ENCODE data around the gene RNF183. TPM values are rescaled to one million over a fixed set of nuclear protein-coding genes. Genes with fewer than 3 reads are reported as not detected.

RNF183 gene
- polyA plus RNA-seq, 4 donors = 0.54 to 1.7 (median 0.62) TPM; not detected in 1

DNA sequence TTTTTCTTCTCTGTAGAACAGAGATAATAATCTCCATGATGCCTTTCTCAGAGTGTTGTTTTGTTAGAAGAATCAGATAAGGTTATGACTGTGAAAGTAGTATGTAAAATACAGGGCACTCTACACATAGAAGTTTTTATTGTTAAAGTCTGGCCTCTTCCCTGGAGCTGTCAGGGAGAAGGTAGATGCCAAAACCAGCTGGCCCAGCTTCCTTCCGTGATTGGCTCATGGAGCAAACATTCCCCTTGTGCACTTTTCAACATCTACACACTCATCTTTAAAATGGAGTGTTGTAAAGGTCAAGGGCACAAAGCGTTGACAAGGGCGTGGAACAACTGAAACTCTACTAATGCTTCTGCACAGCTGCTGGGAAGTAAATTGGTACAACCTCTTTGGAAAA lies 7.4 kb upstream of the RNF183 start:
- no peaks in the 10 kb centered on the region for H3K4me1 ChIP-seq (ENCODE audit: control insufficient read depth in 3 of 3, insufficient read depth in 2 of 3, low read depth in 1 of 3, low read length in 2 of 3)
- H3K9me3 ChIP-seq (ENCODE audit: control insufficient read depth in 2 of 2, insufficient read depth in 1 of 2, low read depth in 1 of 2, low read length in 1 of 2) = no peaks in the 10 kb centered on the region
- no peaks in the 10 kb centered on the region for H3K27me3 ChIP-seq (ENCODE audit: control insufficient read depth in 3 of 3, insufficient read depth in 3 of 3, low read length in 3 of 3)
- no peaks in the 10 kb centered on the region for H3K36me3 ChIP-seq (ENCODE audit: control insufficient read depth in 3 of 3, insufficient read depth in 2 of 3, low read depth in 1 of 3, low read length in 3 of 3)
- DNase-seq = no peak
- no peak overlapping the region for H3K4me3 ChIP-seq (ENCODE audit: low read depth in 1 of 3, low read length in 3 of 3)
- FAIRE-seq = no peak
- no peak overlapping the region for H3K27ac ChIP-seq (ENCODE audit: low read depth in 1 of 3, low read length in 2 of 3)
- WGBS, 3 donors = 40 to 49% (median 45%) methylated on average over 3 of the region's 3 CpGs

DNA sequence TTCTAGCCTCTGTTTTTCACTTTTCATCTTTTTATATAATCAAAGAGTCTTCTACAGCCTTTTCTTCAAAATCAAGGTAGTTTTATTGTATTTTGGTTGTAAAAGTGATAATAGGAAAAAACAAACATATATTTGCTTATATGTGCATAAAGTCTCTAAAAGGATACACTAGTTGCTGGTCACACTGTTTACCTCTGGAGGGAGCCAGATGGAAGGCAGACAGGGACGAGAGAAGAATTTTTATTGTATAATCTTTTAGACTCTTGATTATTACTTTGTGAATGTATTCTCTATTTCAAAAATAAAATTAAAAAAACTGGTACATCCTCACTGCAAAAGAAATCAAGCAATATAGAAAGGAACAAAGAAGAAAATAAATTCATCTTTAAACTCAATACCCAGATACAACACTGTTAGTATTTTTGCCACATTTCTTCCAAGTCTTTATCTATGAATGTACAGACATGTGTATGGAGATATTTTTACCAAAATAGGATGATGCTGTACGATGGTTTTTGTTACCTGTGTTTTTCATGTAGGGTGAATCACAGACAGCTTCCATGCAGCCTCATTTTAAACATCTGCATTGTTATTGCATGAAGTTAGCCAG lies 6.1 kb upstream of the RNF183 start:
- FAIRE-seq (peak; percentile 23), DNase-seq (peak; percentile 64 to 71)
- H3K27ac ChIP-seq (ENCODE audit: low read depth in 1 of 3, low read length in 2 of 3) = no peak overlapping the region
- WGBS, 3 donors = 3 to 10% (median 8%) methylated on average over 2 of the region's 2 CpGs
- H3K9me3 ChIP-seq (ENCODE audit: control insufficient read depth in 2 of 2, insufficient read depth in 1 of 2, low read depth in 1 of 2, low read length in 1 of 2) = no peaks in the 10 kb centered on the region
- H3K27me3 ChIP-seq (ENCODE audit: control insufficient read depth in 3 of 3, insufficient read depth in 3 of 3, low read length in 3 of 3) = no peaks in the 10 kb centered on the region
- H3K4me1 ChIP-seq (ENCODE audit: control insufficient read depth in 3 of 3, insufficient read depth in 2 of 3, low read depth in 1 of 3, low read length in 2 of 3) = no peaks in the 10 kb centered on the region
- H3K36me3 ChIP-seq (ENCODE audit: control insufficient read depth in 3 of 3, insufficient read depth in 2 of 3, low read depth in 1 of 3, low read length in 3 of 3) = no peaks in the 10 kb centered on the region
- no peak overlapping the region for H3K4me3 ChIP-seq (ENCODE audit: low read depth in 1 of 3, low read length in 3 of 3)

DNA sequence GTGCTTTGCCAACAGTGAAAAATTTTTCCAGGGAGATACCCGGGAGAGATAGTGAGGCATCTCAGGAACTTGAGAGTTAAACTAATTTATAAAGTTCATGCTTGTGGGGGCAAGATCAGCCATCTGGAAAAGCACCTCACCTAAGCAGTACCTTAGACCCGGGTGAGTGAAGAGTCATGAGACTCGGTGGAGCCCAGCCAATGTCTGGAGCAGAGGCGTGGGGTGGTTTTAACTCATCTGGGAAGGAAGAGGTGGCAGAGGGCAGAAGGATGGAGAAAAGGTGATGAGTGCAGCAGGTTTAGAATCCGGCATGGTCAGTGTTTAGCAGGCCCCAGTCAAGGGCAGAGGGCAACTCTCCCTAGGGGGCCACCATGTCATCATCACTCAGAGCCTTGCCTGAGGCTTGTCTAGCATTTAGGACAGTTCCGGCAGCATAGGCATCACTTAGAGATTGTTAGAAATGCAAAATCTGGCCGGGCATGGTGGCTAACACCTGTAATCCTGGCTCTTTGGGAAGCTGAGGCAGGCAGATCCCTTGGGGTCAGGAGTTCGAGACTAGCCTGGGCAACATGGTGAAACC lies 4.3 kb upstream of the RNF183 start:
- no peak overlapping the region for H3K27ac ChIP-seq (ENCODE audit: low read depth in 1 of 3, low read length in 2 of 3)
- WGBS, 3 donors = 66 to 70% (median 67%) methylated on average over 8 of the region's 8 CpGs
- H3K4me3 ChIP-seq (ENCODE audit: low read depth in 1 of 3, low read length in 3 of 3) = no peak overlapping the region
- DNase-seq (no peak), FAIRE-seq (no peak)
- H3K4me1 ChIP-seq (ENCODE audit: control insufficient read depth in 3 of 3, insufficient read depth in 2 of 3, low read depth in 1 of 3, low read length in 2 of 3) = peaks cover 0 to 3% (median 0%) of the 10 kb centered on the region in 3 donors
- H3K27me3 ChIP-seq (ENCODE audit: control insufficient read depth in 3 of 3, insufficient read depth in 3 of 3, low read length in 3 of 3) = no peaks in the 10 kb centered on the region
- H3K36me3 ChIP-seq (ENCODE audit: control insufficient read depth in 3 of 3, insufficient read depth in 2 of 3, low read depth in 1 of 3, low read length in 3 of 3) = no peaks in the 10 kb centered on the region
- no peaks in the 10 kb centered on the region for H3K9me3 ChIP-seq (ENCODE audit: control insufficient read depth in 2 of 2, insufficient read depth in 1 of 2, low read depth in 1 of 2, low read length in 1 of 2)

DNA sequence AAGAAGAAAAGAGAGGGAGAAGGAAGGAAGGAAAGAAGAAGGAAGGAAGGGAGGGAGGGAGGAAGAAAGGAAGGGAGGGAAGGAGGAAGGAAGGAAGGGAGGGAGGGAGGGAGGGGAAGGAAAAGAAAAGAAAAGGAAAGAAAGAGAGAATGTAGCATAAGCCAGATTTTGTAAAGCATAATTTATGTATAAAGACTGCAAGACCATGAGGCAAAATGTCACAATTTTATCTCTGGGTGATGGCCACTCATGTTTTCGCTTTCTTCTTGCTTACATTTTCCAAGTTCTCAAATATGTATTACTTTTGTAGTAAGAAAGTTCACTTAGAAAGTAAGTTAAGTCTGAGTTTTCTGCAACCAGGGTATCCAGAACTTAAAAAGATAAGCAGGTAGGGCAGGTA lies 3.4 kb upstream of the RNF183 start:
- no peaks in the 10 kb centered on the region for H3K27me3 ChIP-seq (ENCODE audit: control insufficient read depth in 3 of 3, insufficient read depth in 3 of 3, low read length in 3 of 3)
- FAIRE-seq (no peak), DNase-seq (no peak)
- 85 to 91% (median 88%) methylated on average over 1 of the region's 1 CpG for WGBS, 3 donors
- H3K36me3 ChIP-seq (ENCODE audit: control insufficient read depth in 3 of 3, insufficient read depth in 2 of 3, low read depth in 1 of 3, low read length in 3 of 3) = no peaks in the 10 kb centered on the region
- no peak overlapping the region for H3K27ac ChIP-seq (ENCODE audit: low read depth in 1 of 3, low read length in 2 of 3)
- no peaks in the 10 kb centered on the region for H3K9me3 ChIP-seq (ENCODE audit: control insufficient read depth in 2 of 2, insufficient read depth in 1 of 2, low read depth in 1 of 2, low read length in 1 of 2)
- peaks cover 0 to 7% (median 0%) of the 10 kb centered on the region in 3 donors for H3K4me1 ChIP-seq (ENCODE audit: control insufficient read depth in 3 of 3, insufficient read depth in 2 of 3, low read depth in 1 of 3, low read length in 2 of 3)
- H3K4me3 ChIP-seq (ENCODE audit: low read depth in 1 of 3, low read length in 3 of 3) = no peak overlapping the region

DNA sequence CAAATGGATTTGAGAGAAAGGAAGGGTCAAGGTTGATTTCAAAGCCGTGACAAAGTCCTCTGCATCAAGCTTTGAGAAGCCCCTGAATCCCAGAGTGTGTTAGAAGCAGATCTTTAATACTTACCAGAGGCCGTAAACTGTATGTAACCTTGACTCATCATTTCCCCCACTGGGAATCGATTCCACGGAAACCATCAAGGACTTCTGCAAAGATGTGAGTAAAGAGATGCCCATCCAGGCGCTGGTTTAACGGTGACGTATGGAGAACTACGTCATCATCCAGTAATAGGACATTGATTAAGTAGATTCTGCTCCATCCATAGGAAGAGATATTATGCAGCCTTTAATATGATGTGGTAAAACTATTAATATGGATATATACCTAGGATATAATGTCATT lies 1.6 kb downstream of the RNF183 start:
- no peak for FAIRE-seq
- WGBS, 3 donors = 88 to 96% (median 93%) methylated on average over 8 of the region's 8 CpGs
- Histone ChIP-seq H3K9me3 (ENCODE audit: control insufficient read depth in 2 of 2, insufficient read depth in 1 of 2, low read depth in 1 of 2, low read length in 1 of 2) (no peaks in the 10 kb centered on the region), H3K27me3 (ENCODE audit: control insufficient read depth in 3 of 3, insufficient read depth in 3 of 3, low read length in 3 of 3) (no peaks in the 10 kb centered on the region), H3K4me1 (ENCODE audit: control insufficient read depth in 3 of 3, insufficient read depth in 2 of 3, low read depth in 1 of 3, low read length in 2 of 3) (peaks cover 0 to 12% (median 0%) of the 10 kb centered on the region in 3 donors), H3K36me3 (ENCODE audit: control insufficient read depth in 3 of 3, insufficient read depth in 2 of 3, low read depth in 1 of 3, low read length in 3 of 3) (no peaks in the 10 kb centered on the region), H3K4me3 (ENCODE audit: low read depth in 1 of 3, low read length in 3 of 3) (no peak overlapping the region), H3K27ac (ENCODE audit: low read depth in 1 of 3, low read length in 2 of 3) (no peak overlapping the region)
- DNase-seq = no peak

DNA sequence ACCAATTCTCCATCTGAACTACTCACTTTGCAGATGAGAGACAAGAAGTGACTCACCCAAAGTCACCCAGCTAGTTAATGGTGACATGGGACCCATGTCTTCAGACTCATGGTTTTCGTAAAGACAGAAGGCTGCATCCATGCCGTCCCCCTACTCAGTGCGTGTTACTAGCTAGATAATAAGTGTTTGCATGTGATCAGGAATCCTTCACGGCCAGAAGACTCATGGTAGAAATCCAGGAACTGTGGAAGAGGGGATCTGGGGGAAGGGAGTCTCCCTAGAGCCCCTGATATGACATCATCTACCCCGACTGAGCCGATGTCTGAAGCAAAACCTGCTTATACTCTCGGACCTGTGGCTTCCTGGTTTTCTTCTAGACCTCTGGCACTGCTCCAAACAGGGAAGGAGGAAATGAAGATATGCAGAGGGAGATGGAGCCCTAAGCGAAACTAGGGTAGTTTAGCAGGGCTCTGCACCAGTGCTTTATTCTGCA lies 3.3 kb downstream of the RNF183 start:
- H3K27me3 ChIP-seq (ENCODE audit: control insufficient read depth in 3 of 3, insufficient read depth in 3 of 3, low read length in 3 of 3) = no peaks in the 10 kb centered on the region
- peaks cover 0 to 12% (median 0%) of the 10 kb centered on the region in 3 donors for H3K4me1 ChIP-seq (ENCODE audit: control insufficient read depth in 3 of 3, insufficient read depth in 2 of 3, low read depth in 1 of 3, low read length in 2 of 3)
- no peaks in the 10 kb centered on the region for H3K9me3 ChIP-seq (ENCODE audit: control insufficient read depth in 2 of 2, insufficient read depth in 1 of 2, low read depth in 1 of 2, low read length in 1 of 2)
- DNase-seq (peak; percentile 83 to 96), FAIRE-seq (no peak)
- H3K27ac ChIP-seq (ENCODE audit: low read depth in 1 of 3, low read length in 2 of 3) = no peak overlapping the region
- no peak overlapping the region for H3K4me3 ChIP-seq (ENCODE audit: low read depth in 1 of 3, low read length in 3 of 3)
- H3K36me3 ChIP-seq (ENCODE audit: control insufficient read depth in 3 of 3, insufficient read depth in 2 of 3, low read depth in 1 of 3, low read length in 3 of 3) = no peaks in the 10 kb centered on the region
- 8 to 32% (median 27%) methylated on average over 8 of the region's 8 CpGs for WGBS, 3 donors

DNA sequence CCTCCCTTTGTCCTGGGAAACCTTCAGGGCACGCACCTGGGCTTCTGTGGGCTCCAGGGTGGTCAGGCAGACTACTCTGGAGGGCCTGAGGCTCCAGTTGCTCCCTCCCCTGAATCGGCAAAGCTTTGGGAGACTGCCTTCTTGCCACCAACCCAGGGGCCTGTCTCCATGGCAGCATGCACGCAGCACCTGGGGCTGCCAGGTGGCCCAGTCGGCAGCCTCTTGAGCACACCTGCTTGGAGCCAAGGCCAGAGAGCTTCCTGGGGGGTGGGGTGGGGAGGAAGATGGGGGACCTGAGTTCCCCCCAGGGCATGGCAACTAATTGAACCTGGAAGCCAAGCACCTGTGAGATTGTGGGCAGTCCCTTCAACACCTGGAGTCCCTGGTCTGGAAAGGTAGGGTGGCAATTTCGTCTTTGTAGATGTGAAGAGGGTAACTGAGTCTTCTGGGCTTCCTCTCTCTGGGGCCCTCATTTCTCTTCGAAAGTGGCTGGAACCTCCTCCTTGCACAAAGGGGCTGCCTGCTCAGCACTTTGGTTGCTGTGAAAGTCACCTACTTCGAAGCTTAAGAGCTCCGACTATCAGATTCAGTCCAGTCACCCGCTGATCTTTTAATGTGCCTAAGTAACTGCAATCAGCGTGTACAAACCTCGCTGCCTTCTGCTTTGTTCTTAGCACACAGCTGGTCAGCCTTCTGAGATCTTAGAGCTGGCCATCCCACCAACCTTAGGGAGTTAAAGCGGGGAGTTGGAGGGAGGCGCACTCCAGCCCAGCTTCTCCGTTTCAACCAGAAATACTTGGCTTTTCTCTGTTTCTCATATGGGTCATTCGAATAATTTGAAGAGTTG lies 4.0 kb downstream of the RNF183 start:
- H3K4me3 ChIP-seq (ENCODE audit: low read depth in 1 of 3, low read length in 3 of 3) = no peak overlapping the region

DNA sequence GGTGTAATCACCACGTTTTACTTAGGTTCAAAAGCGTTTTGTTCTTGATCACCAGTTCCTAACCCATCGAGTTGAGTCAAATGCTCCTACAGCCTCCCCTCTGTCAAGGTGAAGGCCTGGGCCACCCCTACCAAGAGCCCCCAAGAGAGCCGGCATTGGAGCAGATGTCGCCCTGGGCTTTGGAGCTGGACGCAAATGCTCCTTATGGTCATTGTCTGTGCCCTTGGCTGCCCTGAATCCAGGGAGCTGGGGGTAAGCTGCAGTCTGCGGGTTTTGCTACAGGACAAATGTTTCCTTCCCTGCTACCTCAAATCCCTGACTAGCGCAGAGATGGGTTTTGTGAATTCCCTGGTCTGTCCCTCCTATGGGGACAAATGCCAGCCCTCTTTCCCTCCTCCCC lies 4.9 kb downstream of the RNF183 start:
- Histone ChIP-seq H3K9me3 (ENCODE audit: control insufficient read depth in 2 of 2, insufficient read depth in 1 of 2, low read depth in 1 of 2, low read length in 1 of 2) (no peaks in the 10 kb centered on the region), H3K36me3 (ENCODE audit: control insufficient read depth in 3 of 3, insufficient read depth in 2 of 3, low read depth in 1 of 3, low read length in 3 of 3) (peaks cover 1 to 3% (median 2%) of the 10 kb centered on the region in 3 donors), H3K4me3 (ENCODE audit: low read depth in 1 of 3, low read length in 3 of 3) (no peak overlapping the region), H3K4me1 (ENCODE audit: control insufficient read depth in 3 of 3, insufficient read depth in 2 of 3, low read depth in 1 of 3, low read length in 2 of 3) (peaks cover 0 to 12% (median 0%) of the 10 kb centered on the region in 3 donors), H3K27me3 (ENCODE audit: control insufficient read depth in 3 of 3, insufficient read depth in 3 of 3, low read length in 3 of 3) (no peaks in the 10 kb centered on the region), H3K27ac (ENCODE audit: low read depth in 1 of 3, low read length in 2 of 3) (no peak overlapping the region)
- no peak for DNase-seq
- 90 to 91% (median 91%) methylated on average over 8 of the region's 8 CpGs for WGBS, 3 donors
- no peak for FAIRE-seq

More for the DNA sequence above, 4.0 kb downstream of the RNF183 start:
- DNase-seq (peak in 1 of 2 donors; percentile 17), FAIRE-seq (no peak)
- peaks cover 0 to 12% (median 0%) of the 10 kb centered on the region in 3 donors for H3K4me1 ChIP-seq (ENCODE audit: control insufficient read depth in 3 of 3, insufficient read depth in 2 of 3, low read depth in 1 of 3, low read length in 2 of 3)
- no peaks in the 10 kb centered on the region for H3K36me3 ChIP-seq (ENCODE audit: control insufficient read depth in 3 of 3, insufficient read depth in 2 of 3, low read depth in 1 of 3, low read length in 3 of 3)
- 36 to 81% (median 47%) methylated on average over 15 of the region's 15 CpGs for WGBS, 3 donors
- H3K27me3 ChIP-seq (ENCODE audit: control insufficient read depth in 3 of 3, insufficient read depth in 3 of 3, low read length in 3 of 3) = no peaks in the 10 kb centered on the region
- H3K27ac ChIP-seq (ENCODE audit: low read depth in 1 of 3, low read length in 2 of 3) = no peak overlapping the region
- H3K9me3 ChIP-seq (ENCODE audit: control insufficient read depth in 2 of 2, insufficient read depth in 1 of 2, low read depth in 1 of 2, low read length in 1 of 2) = no peaks in the 10 kb centered on the region
